Measurements from ENCODE around the gene BCAR1.

- no peak for TF ChIP-seq POLR2A (IDR thresholded peaks at IDR 0.05; ENCODE audit: low read depth, low read length)
- TF ChIP-seq POU2F2 (IDR thresholded peaks at IDR 0.05; ENCODE audit: low read depth, low read length), result no peak
Measured at GRCh38 chr16:75280331-75280804, 28.9 kb upstream of the BCAR1 start.
